Endothelial cell (in vitro differentiated cells): Measurements from ENCODE around the gene TRMT11. TPM values are rescaled to one million over a fixed set of nuclear protein-coding genes. Genes with fewer than 3 reads are reported as not detected.

ENCODE experiments used
- DNase-seq: peaks from one replicate; pipeline ENCODE4 v3.0.0; 2021; ENCODE audit warnings: low spot score
- H3K27ac Mint-ChIP-seq: one replicate; pipeline ENCODE4 v1.8.0; 2021; ENCODE audit warnings: mixed read lengths, inconsistent platforms; ENCODE audit not compliant: unreplicated experiment
- H3K27me3 Mint-ChIP-seq: one replicate; pipeline ENCODE4 v1.8.0; 2021; ENCODE audit warnings: mild to moderate bottlenecking, moderate library complexity, mixed read lengths, inconsistent platforms; ENCODE audit not compliant: unreplicated experiment
- H3K36me3 Mint-ChIP-seq: one replicate; pipeline ENCODE4 v1.8.0; 2021; ENCODE audit warnings: mild to moderate bottlenecking, low read depth, mixed read lengths, inconsistent platforms; ENCODE audit not compliant: unreplicated experiment
- H3K4me1 Mint-ChIP-seq: one replicate; pipeline ENCODE4 v1.8.0; 2021; ENCODE audit warnings: mild to moderate bottlenecking, mixed read lengths, inconsistent platforms; ENCODE audit not compliant: unreplicated experiment
- H3K4me3 Mint-ChIP-seq: one replicate; pipeline ENCODE4 v1.8.0; 2021; ENCODE audit warnings: mild to moderate bottlenecking, mixed read lengths, inconsistent platforms; ENCODE audit not compliant: unreplicated experiment
- H3K9me3 Mint-ChIP-seq: one replicate; pipeline ENCODE4 v1.8.0; 2021; ENCODE audit warnings: mixed read lengths, inconsistent platforms; ENCODE audit not compliant: unreplicated experiment
- total RNA-seq: library from RNA; stranded (reverse); fragmentation: NEBNext Ultra II Directional; extraction: Animal tissue kit (Norgen Biotek cat#: 25700); gene quantifications from one replicate; pipeline ENCODE4 v1.2.1, GENCODE V29; 2021; ENCODE audit not compliant: unreplicated experiment
- TF ChIP-seq, protein P1 (sequence below): fragments of 200-600 bp; sonication (generic); IDR thresholded peaks from one replicate; pipeline ENCODE4 v1.5.0; 2021; ENCODE audit warnings: antibody characterized with exemption; ENCODE audit not compliant: unreplicated experiment

TRMT11 gene
- total RNA-seq, 1 donor from 2014 or later, result 9.6 TPM

GRCh38 chr6:126086560-126086959 lies 100.2 kb downstream of the TRMT11 start:
- Mint-ChIP-seq H3K27ac (no peak overlapping the region), H3K4me1 (peaks cover 7% of the 10 kb centered on the region), H3K36me3 (no peaks in the 10 kb centered on the region), H3K27me3 (no peaks in the 10 kb centered on the region), H3K4me3 (no peak overlapping the region), H3K9me3 (no peaks in the 10 kb centered on the region)
- DNase-seq, result no peak
- TF ChIP-seq, protein P1, sequence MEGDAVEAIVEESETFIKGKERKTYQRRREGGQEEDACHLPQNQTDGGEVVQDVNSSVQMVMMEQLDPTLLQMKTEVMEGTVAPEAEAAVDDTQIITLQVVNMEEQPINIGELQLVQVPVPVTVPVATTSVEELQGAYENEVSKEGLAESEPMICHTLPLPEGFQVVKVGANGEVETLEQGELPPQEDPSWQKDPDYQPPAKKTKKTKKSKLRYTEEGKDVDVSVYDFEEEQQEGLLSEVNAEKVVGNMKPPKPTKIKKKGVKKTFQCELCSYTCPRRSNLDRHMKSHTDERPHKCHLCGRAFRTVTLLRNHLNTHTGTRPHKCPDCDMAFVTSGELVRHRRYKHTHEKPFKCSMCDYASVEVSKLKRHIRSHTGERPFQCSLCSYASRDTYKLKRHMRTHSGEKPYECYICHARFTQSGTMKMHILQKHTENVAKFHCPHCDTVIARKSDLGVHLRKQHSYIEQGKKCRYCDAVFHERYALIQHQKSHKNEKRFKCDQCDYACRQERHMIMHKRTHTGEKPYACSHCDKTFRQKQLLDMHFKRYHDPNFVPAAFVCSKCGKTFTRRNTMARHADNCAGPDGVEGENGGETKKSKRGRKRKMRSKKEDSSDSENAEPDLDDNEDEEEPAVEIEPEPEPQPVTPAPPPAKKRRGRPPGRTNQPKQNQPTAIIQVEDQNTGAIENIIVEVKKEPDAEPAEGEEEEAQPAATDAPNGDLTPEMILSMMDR, result no peak

Other genes starting within 250 kb of the TRMT11 start
- gene HEY2, start 236.9 kb upstream of the TRMT11 start, total RNA-seq, result 82.7 TPM
- gene NCOA7, start 195.6 kb upstream of the TRMT11 start, total RNA-seq, result 26.2 TPM
- 12.3 TPM for gene HINT3, start 29.8 kb upstream of the TRMT11 start, total RNA-seq